H1 (cell line): ENCODE measurements around the gene ZDHHC5.

Experiments
- CTCF ChIP-seq, 3 experiments: IDR thresholded peaks; 1 replicate in 2 of 3; 2 replicates in 1 of 3; pipeline versions ENCODE4 v1.5.1 to v1.6.1; 2011; ENCODE audit warnings: low read length in 3 of 3, mild to moderate bottlenecking in 3 of 3, inconsistent platforms in 2 of 3, low read depth in 1 of 3, moderate library complexity in 1 of 3; ENCODE audit not compliant: insufficient read depth in 1 of 3; ENCODE audit errors: control extremely low read depth in 1 of 3
- EP300 ChIP-seq, 2 experiments: IDR thresholded peaks; 1 replicate in 1 of 2; 2 replicates in 1 of 2; pipeline ENCODE4 v1.6.1; 2011 to 2012; ENCODE audit warnings: low read depth in 2 of 2, low read length in 2 of 2, mild to moderate bottlenecking in 2 of 2, borderline replicate concordance in 1 of 2, inconsistent platforms in 1 of 2, moderate library complexity in 1 of 2
- KDM1A ChIP-seq: fragments of 200-600, 300-600 bp; sonication (generic); IDR thresholded peaks from 2 replicates; pipeline ENCODE4 v1.7.1; 2016; ENCODE audit warnings: mild to moderate bottlenecking, low read length, borderline replicate concordance
- POLR2A ChIP-seq, 2 experiments: IDR thresholded peaks; 1 replicate in 1 of 2; 2 replicates in 1 of 2; pipeline ENCODE4 v1.6.1; 2011; ENCODE audit warnings: low read depth in 2 of 2, low read length in 2 of 2, mild to moderate bottlenecking in 2 of 2; ENCODE audit errors: control extremely low read depth in 1 of 2
- SP2 ChIP-seq: IDR thresholded peaks from 2 replicates; pipeline ENCODE4 v1.6.1; 2012; ENCODE audit warnings: mild to moderate bottlenecking, low read length, inconsistent platforms
- TAF1 ChIP-seq: IDR thresholded peaks from 2 replicates; pipeline ENCODE4 v1.6.1; 2011; ENCODE audit warnings: mild to moderate bottlenecking, low read depth, low read length

GRCh38 chr11:57637626-57638004, 30.3 kb upstream of the ZDHHC5 start:
- no peak for TF ChIP-seq KDM1A
- TF ChIP-seq CTCF (IDR thresholded peaks at IDR 0.05; ENCODE audit: control extremely low read depth in 1 of 3, insufficient read depth in 1 of 3, low read depth in 1 of 3, low read length in 3 of 3), result no peak
- TF ChIP-seq SP2, result no peak
- TF ChIP-seq EP300 (IDR thresholded peaks at IDR 0.05; ENCODE audit: borderline replicate concordance in 1 of 2, low read depth in 2 of 2, low read length in 2 of 2), result no peak
- TF ChIP-seq POLR2A (IDR thresholded peaks at IDR 0.05; ENCODE audit: control extremely low read depth in 1 of 2, low read depth in 2 of 2, low read length in 2 of 2), result no peak
- no peak for TF ChIP-seq TAF1
